Liver (tissue), 9 donors: ENCODE data around the gene CTNNA2. TPM values are rescaled to one million over a fixed set of nuclear protein-coding genes. Genes with fewer than 3 reads are reported as not detected.

Source experiments
- DNase-seq: peaks from one replicate; pipeline ENCODE4 v3.0.0-alpha.2; 2017; ENCODE audit warnings: low spot score
- H3K27ac ChIP-seq, 2 donors: one replicate each; pipeline ENCODE4 v1.7.0; 2013; ENCODE audit warnings: inconsistent platforms in 2 of 2, low read length in 2 of 2, control low read depth in 1 of 2, low read depth in 1 of 2, mild to moderate bottlenecking in 1 of 2
- H3K27me3 ChIP-seq, 4 donors: one replicate each; pipeline versions ENCODE4 v1.6.1 to v1.7.0; 2013; ENCODE audit warnings: low read length in 3 of 4, inconsistent platforms in 1 of 4, mild to moderate bottlenecking in 1 of 4, moderate library complexity in 1 of 4; ENCODE audit not compliant: control insufficient read depth in 4 of 4, insufficient read depth in 4 of 4
- H3K36me3 ChIP-seq, 4 donors: one replicate each; pipeline versions ENCODE4 v1.6.1 to v1.7.0; 2013; ENCODE audit warnings: low read length in 3 of 4, mild to moderate bottlenecking in 3 of 4, low read depth in 1 of 4, moderate library complexity in 1 of 4; ENCODE audit not compliant: control insufficient read depth in 4 of 4, insufficient read depth in 3 of 4
- H3K4me1 ChIP-seq, 4 donors: one replicate each; pipeline versions ENCODE4 v1.6.1 to v1.7.0; 2013; ENCODE audit warnings: low read length in 3 of 4, mild to moderate bottlenecking in 3 of 4, moderate library complexity in 1 of 4; ENCODE audit not compliant: control insufficient read depth in 4 of 4, insufficient read depth in 4 of 4
- H3K4me3 ChIP-seq, 3 donors: one replicate each; pipeline versions ENCODE4 v1.6.1 to v1.7.0; 2013; ENCODE audit warnings: low read length in 3 of 3, control low read depth in 1 of 3, low read depth in 1 of 3, mild to moderate bottlenecking in 1 of 3
- H3K9ac ChIP-seq, 2 donors: one replicate each; pipeline ENCODE4 v1.7.0; 2013; ENCODE audit warnings: low read length in 2 of 2, mild to moderate bottlenecking in 2 of 2, moderate library complexity in 2 of 2, control low read depth in 1 of 2, low read depth in 1 of 2
- H3K9me3 ChIP-seq, 4 donors: one replicate each; pipeline versions ENCODE4 v1.6.1 to v1.7.0; 2013; ENCODE audit warnings: low read length in 3 of 4; ENCODE audit not compliant: control insufficient read depth in 4 of 4
- ATF3 ChIP-seq: IDR thresholded peaks from 2 replicates; pipeline ENCODE4 v1.6.1; 2016; ENCODE audit warnings: antibody characterized with exemption
- CTCF ChIP-seq: fragments of 150-350 bp; IDR thresholded peaks from 2 replicates; pipeline ENCODE4 v1.5.1; 2017; ENCODE audit warnings: improper control_type of control experiment, low read depth, low read length; ENCODE audit not compliant: missing input control
- EGR1 ChIP-seq, 2 donors: IDR thresholded peaks; 2 replicates each; pipeline ENCODE4 v1.6.1; 2016 to 2018; ENCODE audit warnings: antibody characterized with exemption in 2 of 2, low read depth in 2 of 2
- FOXA1 ChIP-seq: IDR thresholded peaks from 2 replicates; pipeline ENCODE4 v1.6.1; 2016; ENCODE audit warnings: antibody characterized with exemption
- FOXA2 ChIP-seq: IDR thresholded peaks from 2 replicates; pipeline ENCODE4 v1.6.1; 2016; ENCODE audit warnings: antibody characterized with exemption
- GABPA ChIP-seq, 2 donors: IDR thresholded peaks in 1 of 2; conservative IDR thresholded peaks in 1 of 2; 2 replicates each; pipeline ENCODE4 v1.6.1; 2016; ENCODE audit warnings: antibody characterized with exemption in 2 of 2, mild to moderate bottlenecking in 1 of 2, moderate library complexity in 1 of 2
- HNF4A ChIP-seq, 2 donors: conservative IDR thresholded peaks; 2 replicates each; pipeline ENCODE4 v1.6.1; 2016; ENCODE audit warnings: antibody characterized with exemption in 2 of 2, mild to moderate bottlenecking in 2 of 2
- HNF4G ChIP-seq: IDR thresholded peaks from 2 replicates; pipeline ENCODE4 v1.6.1; 2016; ENCODE audit warnings: antibody characterized with exemption
- JUND ChIP-seq, 2 donors: IDR thresholded peaks; 2 replicates each; pipeline ENCODE4 v1.6.1; 2016; ENCODE audit warnings: antibody characterized with exemption in 2 of 2
- MAX ChIP-seq: IDR thresholded peaks from 2 replicates; pipeline ENCODE4 v1.6.1; 2016; ENCODE audit warnings: antibody characterized with exemption
- NR2F2 ChIP-seq: IDR thresholded peaks from 2 replicates; pipeline ENCODE4 v1.6.1; 2016; ENCODE audit warnings: antibody characterized with exemption
- RAD21 ChIP-seq, 2 donors: IDR thresholded peaks; 2 replicates each; pipeline ENCODE4 v1.6.1; 2016; ENCODE audit warnings: antibody characterized with exemption in 2 of 2, mild to moderate bottlenecking in 2 of 2
- REST ChIP-seq: IDR thresholded peaks from 2 replicates; pipeline ENCODE4 v1.6.1; 2016; ENCODE audit warnings: antibody characterized with exemption, mild to moderate bottlenecking
- RXRA ChIP-seq, 2 donors: IDR thresholded peaks; 2 replicates each; pipeline ENCODE4 v1.6.1; 2017 to 2018; ENCODE audit warnings: antibody characterized with exemption in 2 of 2, mild to moderate bottlenecking in 1 of 2
- SP1 ChIP-seq: IDR thresholded peaks from 2 replicates; pipeline ENCODE4 v1.6.1; 2018; ENCODE audit warnings: antibody characterized with exemption, mild to moderate bottlenecking
- TAF1 ChIP-seq: conservative IDR thresholded peaks from 2 replicates; pipeline ENCODE4 v1.6.1; 2016; ENCODE audit warnings: antibody characterized with exemption, mild to moderate bottlenecking
- YY1 ChIP-seq: IDR thresholded peaks from 2 replicates; pipeline ENCODE4 v1.6.1; 2016; ENCODE audit warnings: antibody characterized with exemption, mild to moderate bottlenecking
- ZBTB33 ChIP-seq: IDR thresholded peaks from 2 replicates; pipeline ENCODE4 v1.6.1; 2016; ENCODE audit warnings: antibody characterized with exemption
- WGBS: extraction: QIAGEN DNeasy Blood & Tissue Kit; methylation state at CpG from one replicate; pipeline ENCODE4 v1.1.7; 2013; 5-methylcytosine and 5-hydroxymethylcytosine counted together
- polyA plus RNA-seq, 2 donors: library from polyadenylated mRNA; stranded (reverse) in 1 of 2; unstranded in 1 of 2; fragments of 200-250 nt in 1 of 2; fragments of >200 nt in 1 of 2; fragmentation: Nextera tagmentation in 1 of 2; extraction: Ambion mirVana in 1 of 2; gene quantifications; one replicate each; pipeline versions ENCODE4 v1.2.1 to v1.2.3, GENCODE V29; 2013 to 2015
- total RNA-seq, 2 donors: library from RNA; depleted of rRNA; stranded (reverse); fragments of >200 nt; gene quantifications; one replicate each; pipeline ENCODE4 v1.2.3, GENCODE V29; 2014
- donor health status: healthy.
- donor health status: healthy.
- donor health status: healthy.
- donor health status: healthy.
- donor health status: healthy.

Gene CTNNA2
- total and polyA plus RNA-seq, 4 donors: 0.05 TPM; not detected in 3

GRCh38 chr2:79940364-79940763 lies 427.5 kb downstream of the CTNNA2 start:
- Histone ChIP-seq H3K27ac (no peak overlapping the region), H3K9ac (no peak overlapping the region), H3K9me3 (no peaks in the 10 kb centered on the region), H3K36me3 (no peaks in the 10 kb centered on the region), H3K27me3 (no peaks in the 10 kb centered on the region), H3K4me1 (peaks cover 0 to 3% (median 0%) of the 10 kb centered on the region in 4 donors), H3K4me3 (no peak overlapping the region)
- WGBS: 93% methylated on average over 2 of the region's 2 CpGs
- no peak for DNase-seq
- TF ChIP-seq TAF1: no peak
- TF ChIP-seq CTCF: no peak
- TF ChIP-seq NR2F2: no peak
- TF ChIP-seq GABPA (IDR thresholded peaks at IDR 0.05 in 1 of 2, conservative IDR thresholded peaks at IDR 0.05 in 1 of 2): no peak
- TF ChIP-seq ZBTB33: no peak
- TF ChIP-seq FOXA2: no peak
- TF ChIP-seq ATF3: no peak
- TF ChIP-seq YY1: no peak
- no peak for TF ChIP-seq EGR1 (IDR thresholded peaks at IDR 0.05; ENCODE audit: low read depth in 2 of 2)
- no peak for TF ChIP-seq RAD21 (IDR thresholded peaks at IDR 0.05)

- no peak overlapping the region for H3K4me3 ChIP-seq
- no peaks in the 10 kb centered on the region for H3K36me3 ChIP-seq
- peaks cover 0 to 1% (median 0%) of the 10 kb centered on the region in 4 donors for H3K4me1 ChIP-seq
- no peaks in the 10 kb centered on the region for H3K27me3 ChIP-seq
- TF ChIP-seq ZBTB33 (no peak), ATF3 (no peak), JUND (IDR thresholded peaks at IDR 0.05) (no peak), REST (no peak), HNF4G (no peak), HNF4A (conservative IDR thresholded peaks at IDR 0.05) (no peak), YY1 (no peak), TAF1 (no peak), FOXA1 (no peak), EGR1 (IDR thresholded peaks at IDR 0.05; ENCODE audit: low read depth in 2 of 2) (no peak), RAD21 (IDR thresholded peaks at IDR 0.05) (no peak), GABPA (IDR thresholded peaks at IDR 0.05 in 1 of 2, conservative IDR thresholded peaks at IDR 0.05 in 1 of 2) (no peak), CTCF (no peak), FOXA2 (no peak), SP1 (no peak), NR2F2 (no peak), RXRA (IDR thresholded peaks at IDR 0.05) (no peak), MAX (no peak)
- no peaks in the 10 kb centered on the region for H3K9me3 ChIP-seq
- H3K9ac ChIP-seq: no peak overlapping the region
- DNase-seq: no peak
- no peak overlapping the region for H3K27ac ChIP-seq
- 74% methylated on average over 2 of the region's 2 CpGs for WGBS
Measured at GRCh38 chr2:79941179-79941578, 428.3 kb downstream of the CTNNA2 start.
